Measurements from ENCODE around the gene METTL25. TPM values are rescaled to one million over a fixed set of nuclear protein-coding genes. Genes with fewer than 3 reads are reported as not detected.

METTL25 gene
- total and polyA plus RNA-seq, 2 of the 8 experiments (the other 6 are each of a cell fraction or from before 2014, with no cell fraction given): 2.4 to 8.3 TPM

DNA sequence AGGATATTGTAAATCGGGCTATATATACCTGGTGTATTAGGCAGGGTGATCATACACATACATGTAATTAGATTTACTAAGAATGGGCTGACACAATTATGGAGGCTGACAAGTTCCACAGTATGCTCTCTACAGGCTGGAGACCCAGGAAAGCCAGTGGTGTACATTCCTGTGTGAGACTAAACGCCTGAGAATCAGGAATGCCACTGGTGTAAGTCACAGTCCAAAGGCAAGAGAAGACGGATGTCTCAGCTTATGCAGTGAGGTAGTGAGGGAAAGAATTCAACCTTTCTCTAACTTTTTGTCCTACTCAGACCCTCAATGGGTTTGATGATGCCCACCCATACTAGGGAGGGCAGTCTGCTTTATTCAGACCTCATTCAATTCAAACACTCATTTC, 57.1 kb downstream of the METTL25 start:
- H2BK15ac ChIP-seq (ENCODE audit: low read length): no peak overlapping the region
- no peaks in the 10 kb centered on the region for H3K79me2 ChIP-seq (ENCODE audit: control insufficient read depth in 1 of 2, insufficient read depth in 2 of 2, low read length in 2 of 2)
- POLR2A ChIA-PET (ENCODE audit: partially characterized antibody): no interaction called here
- no peak overlapping the region for H2BK20ac ChIP-seq (ENCODE audit: low read length)
- no peaks in the 10 kb centered on the region for H3K36me3 ChIP-seq (ENCODE audit: control insufficient read depth in 2 of 4, insufficient read depth in 4 of 4, low read length in 3 of 4)
- no peak overlapping the region for H2BK120ac ChIP-seq (replicated peaks; ENCODE audit: low read depth, low read length)
- CTCF ChIA-PET (ENCODE audit: partially characterized antibody): no interaction called here
- no peak overlapping the region for H3K23ac ChIP-seq (ENCODE audit: insufficient read length)
- no peak overlapping the region for H3K9ac ChIP-seq (replicated peaks in 1 of 4; ENCODE audit: extremely low read depth in 1 of 4, low read depth in 3 of 4, low read length in 3 of 4)
- no peaks in the 10 kb centered on the region for H3K23me2 ChIP-seq (ENCODE audit: low read depth, low read length)
- WGBS, 2 experiments (ENCODE audit: extremely low coverage in 1 of 2, insufficient coverage in 1 of 2, insufficient read length in 1 of 2, insufficient replicate concordance in 2 of 2, low coverage in 1 of 2, low lambda C conversion rate in 2 of 2, missing lambda C conversion rate in 1 of 2): 90% methylated on average over 3 of the region's 3 CpGs; no CpG with 5 or more reads in 1 of the 2 experiments
- no peak overlapping the region for H2BK12ac ChIP-seq (ENCODE audit: low read depth, low read length)
- H3K4me3 ChIP-seq (ENCODE audit: extremely low read depth in 1 of 4, insufficient read depth in 2 of 4, low read depth in 3 of 4, low read length in 4 of 4): no peak overlapping the region
- no peaks in the 10 kb centered on the region for H4K20me1 ChIP-seq (replicated peaks in 1 of 2; ENCODE audit: control insufficient read depth in 1 of 2, insufficient read depth in 2 of 2, low read length in 2 of 2)
- H3K56ac ChIP-seq (replicated peaks; ENCODE audit: insufficient read length, low read depth, low read length): no peak overlapping the region
- no peak overlapping the region for H4K8ac ChIP-seq (ENCODE audit: extremely low read depth, insufficient read depth, low read length)
- H4K91ac ChIP-seq (replicated peaks; ENCODE audit: insufficient read length, low read length): no peak overlapping the region
- no peak overlapping the region for H2BK5ac ChIP-seq (ENCODE audit: low read depth, low read length)
- H4K5ac ChIP-seq (ENCODE audit: insufficient read length, low read depth, low read length): no peak overlapping the region
- no peak overlapping the region for H2AK5ac ChIP-seq (ENCODE audit: low read depth, low read length)
- no peak overlapping the region for H3K27ac ChIP-seq (ENCODE audit: low read depth, low read length)
- FAIRE-seq (no peak), DNase-seq (ENCODE audit: low read depth in 1 of 2, low spot score in 2 of 2) (no peak)
- no peak overlapping the region for H2AFZ ChIP-seq (ENCODE audit: low read length)
- H3K4me1 ChIP-seq (replicated peaks in 1 of 4; ENCODE audit: control insufficient read depth in 3 of 4, insufficient read depth in 4 of 4, low read length in 3 of 4): no peaks in the 10 kb centered on the region
- no peak overlapping the region for H3K18ac ChIP-seq (ENCODE audit: extremely low read depth, low read length)
- no peaks in the 10 kb centered on the region for H3K27me3 ChIP-seq (replicated peaks in 1 of 4; ENCODE audit: control insufficient read depth in 3 of 4, extremely low read depth in 1 of 4, insufficient read depth in 3 of 4, low read length in 3 of 4)
- H3K4ac ChIP-seq (replicated peaks; ENCODE audit: insufficient read length, low read depth, low read length): no peak overlapping the region
- no peak overlapping the region for H3K4me2 ChIP-seq (ENCODE audit: insufficient read depth in 1 of 2, low read depth in 2 of 2, low read length in 2 of 2)
- H3K14ac ChIP-seq (ENCODE audit: insufficient read length): no peak overlapping the region
- H3K9me3 ChIP-seq (ENCODE audit: insufficient read depth in 2 of 2, low read depth in 1 of 2, low read length in 1 of 2): no peaks in the 10 kb centered on the region; a peak in 1 of 4 replicates
- H3K79me1 ChIP-seq (ENCODE audit: low read depth, low read length): no peaks in the 10 kb centered on the region
- TF ChIP-seq RAD21 (IDR thresholded peaks at IDR 0.05 in 1 of 2, conservative IDR thresholded peaks at IDR 0.05 in 1 of 2; ENCODE audit: low read depth in 2 of 2, low read length in 2 of 2) (no peak), BACH1 (IDR thresholded peaks at IDR 0.05; ENCODE audit: low read length) (no peak), RFX5 (IDR thresholded peaks at IDR 0.05; ENCODE audit: borderline replicate concordance, low read depth, low read length) (no peak)
